HEK293 (cell line): ENCODE measurements around the gene THBD.

Source experiments
- CTCF ChIA-PET: fragments of 350-600 bp; formaldehyde crosslinking; extraction: SDS; loops from one replicate; lab custom pipeline; 2021; ENCODE audit warnings: antibody characterized with exemption; lab: Yijun Ruan, JAX
- POLR2A ChIA-PET: fragments of 300-600 bp; formaldehyde crosslinking; extraction: SDS; loops from one replicate; lab custom pipeline; 2020; ENCODE audit warnings: antibody characterized with exemption, inconsistent platforms; lab: Yijun Ruan, JAX
- H3K27ac ChIP-seq: fragments of 200-500 bp; sonication (Bioruptor generic); 2 replicates; pipeline ENCODE4 v1.5.1; 2014; ENCODE audit warnings: low read depth, low read length, control low read depth, inconsistent platforms; ENCODE audit errors: extremely low read depth
- H3K36me3 ChIP-seq, 2 experiments: fragments of 200-500 bp in 1 of 2; sonication (Bioruptor generic) in 1 of 2; 1 replicate in 1 of 2; 2 replicates in 1 of 2; pipeline ENCODE4 v1.5.1; 2014 to 2017; ENCODE audit warnings: inconsistent platforms in 2 of 2, low read length in 2 of 2; ENCODE audit not compliant: control insufficient read depth in 2 of 2, insufficient read depth in 1 of 2
- H3K4me1 ChIP-seq: fragments of 200-500 bp; sonication (Bioruptor generic); 2 replicates; pipeline ENCODE4 v1.5.1; 2014; ENCODE audit warnings: mild to moderate bottlenecking, low read length, inconsistent platforms; ENCODE audit not compliant: control insufficient read depth, insufficient read depth
- H3K4me3 ChIP-seq: 2 replicates; pipeline ENCODE4 v1.5.1; 2011; ENCODE audit warnings: low read depth, mild to moderate bottlenecking, control low read depth, low read length, moderate library complexity
- H3K9me3 ChIP-seq: fragments of 200-500 bp; sonication (Bioruptor generic); 2 replicates; pipeline ENCODE4 v1.5.1; 2014; ENCODE audit warnings: low read depth, low read length, inconsistent platforms; ENCODE audit not compliant: control insufficient read depth, insufficient read depth
- BCL11A ChIP-seq: fragments of 450-650 bp; formaldehyde crosslinking; IDR thresholded peaks from 2 replicates; pipeline ENCODE4 v1.5.1; 2016; ENCODE audit warnings: low read depth, missing biosample characterization, missing genetic modification characterization
- BCL11B ChIP-seq: fragments of 450-650 bp; formaldehyde crosslinking; IDR thresholded peaks from 2 replicates; pipeline ENCODE4 v1.5.1; 2016; ENCODE audit warnings: low read depth, missing biosample characterization, missing genetic modification characterization
- GLI4 ChIP-seq: fragments of 450-650 bp; formaldehyde crosslinking; IDR thresholded peaks from 2 replicates; pipeline ENCODE4 v1.5.1; 2016; ENCODE audit warnings: missing biosample characterization, missing genetic modification characterization
- HOXD13 ChIP-seq: sonication (generic); formaldehyde crosslinking; IDR thresholded peaks from 2 replicates; pipeline ENCODE4 v1.8.0; 2022; ENCODE audit warnings: missing genetic modification reagents, borderline replicate concordance
- MYNN ChIP-seq: fragments of 450-650 bp; formaldehyde crosslinking; IDR thresholded peaks from 2 replicates; pipeline ENCODE4 v1.5.1; 2016; ENCODE audit warnings: missing biosample characterization, missing genetic modification characterization, borderline replicate concordance
- SCRT2 ChIP-seq: fragments of 450-650 bp; formaldehyde crosslinking; IDR thresholded peaks from 2 replicates; pipeline ENCODE4 v1.5.1; 2016; ENCODE audit warnings: missing biosample characterization, missing genetic modification characterization
- SP3 ChIP-seq: fragments of 450-650 bp; formaldehyde crosslinking; IDR thresholded peaks from 2 replicates; pipeline ENCODE4 v1.5.1; 2016; ENCODE audit warnings: missing biosample characterization, missing genetic modification characterization
- ZBTB7A ChIP-seq: fragments of 450-650 bp; formaldehyde crosslinking; IDR thresholded peaks from 2 replicates; pipeline ENCODE4 v1.5.1; 2016; ENCODE audit warnings: low read depth, missing biosample characterization, missing genetic modification characterization
- ZFP37 ChIP-seq: fragments of 450-650 bp; formaldehyde crosslinking; IDR thresholded peaks from 2 replicates; pipeline ENCODE4 v1.5.1; 2016; ENCODE audit warnings: missing biosample characterization, missing genetic modification characterization
- ZNF133 ChIP-seq: fragments of 450-650 bp; formaldehyde crosslinking; IDR thresholded peaks from 2 replicates; pipeline ENCODE4 v1.5.1; 2016; ENCODE audit warnings: missing biosample characterization, missing genetic modification characterization
- ZNF169 ChIP-seq: fragments of 450-650 bp; formaldehyde crosslinking; IDR thresholded peaks from 2 replicates; pipeline ENCODE4 v1.5.1; 2016; ENCODE audit warnings: missing biosample characterization, missing genetic modification characterization
- ZNF292 ChIP-seq: fragments of 450-650 bp; formaldehyde crosslinking; IDR thresholded peaks from 2 replicates; pipeline ENCODE4 v1.5.1; 2016; ENCODE audit warnings: low read depth, missing biosample characterization, missing genetic modification characterization, borderline replicate concordance
- ZNF324 ChIP-seq: fragments of 450-650 bp; formaldehyde crosslinking; IDR thresholded peaks from 2 replicates; pipeline ENCODE4 v1.5.1; 2016; ENCODE audit warnings: missing biosample characterization, missing genetic modification characterization
- ZNF341 ChIP-seq: fragments of 450-650 bp; formaldehyde crosslinking; IDR thresholded peaks from 2 replicates; pipeline ENCODE4; 2016; ENCODE audit warnings: low read depth, missing biosample characterization, missing genetic modification characterization
- ZNF37A ChIP-seq: fragments of 450-650 bp; IDR thresholded peaks from 2 replicates; pipeline ENCODE4 v1.5.1; 2018; ENCODE audit warnings: missing biosample characterization, missing genetic modification characterization
- ZNF433 ChIP-seq: fragments of 450-650 bp; formaldehyde crosslinking; IDR thresholded peaks from 2 replicates; pipeline ENCODE4 v1.5.1; 2016; ENCODE audit warnings: missing biosample characterization, missing genetic modification characterization, low read depth
- ZNF747 ChIP-seq: fragments of 450-650 bp; formaldehyde crosslinking; IDR thresholded peaks from 2 replicates; pipeline ENCODE4 v1.5.1; 2016; ENCODE audit warnings: missing biosample characterization, missing genetic modification characterization
- ZNF777 ChIP-seq: fragments of 450-650 bp; formaldehyde crosslinking; IDR thresholded peaks from 2 replicates; pipeline ENCODE4 v1.5.1; 2017; ENCODE audit warnings: missing biosample characterization, missing genetic modification characterization, borderline replicate concordance
- ZSCAN30 ChIP-seq: fragments of 450-650 bp; IDR thresholded peaks from 2 replicates; pipeline ENCODE4 v1.5.1; 2018; ENCODE audit warnings: missing biosample characterization, mild to moderate bottlenecking, missing genetic modification characterization, moderate library complexity
- TF ChIP-seq, protein P1 (sequence below): fragments of 450-650 bp; formaldehyde crosslinking; IDR thresholded peaks from 2 replicates; pipeline ENCODE4 v1.5.1; 2016; ENCODE audit warnings: missing biosample characterization, missing genetic modification characterization
- TF ChIP-seq, protein P2 (sequence below): fragments of 450-650 bp; formaldehyde crosslinking; IDR thresholded peaks from 2 replicates; pipeline ENCODE4 v1.5.1; 2016; ENCODE audit warnings: missing biosample characterization, missing genetic modification characterization
- TF ChIP-seq, protein P3 (sequence below): fragments of 450-650 bp; formaldehyde crosslinking; IDR thresholded peaks from 2 replicates; pipeline ENCODE4 v1.5.1; 2016; ENCODE audit warnings: missing biosample characterization, missing genetic modification characterization

The THBD gene

DNA sequence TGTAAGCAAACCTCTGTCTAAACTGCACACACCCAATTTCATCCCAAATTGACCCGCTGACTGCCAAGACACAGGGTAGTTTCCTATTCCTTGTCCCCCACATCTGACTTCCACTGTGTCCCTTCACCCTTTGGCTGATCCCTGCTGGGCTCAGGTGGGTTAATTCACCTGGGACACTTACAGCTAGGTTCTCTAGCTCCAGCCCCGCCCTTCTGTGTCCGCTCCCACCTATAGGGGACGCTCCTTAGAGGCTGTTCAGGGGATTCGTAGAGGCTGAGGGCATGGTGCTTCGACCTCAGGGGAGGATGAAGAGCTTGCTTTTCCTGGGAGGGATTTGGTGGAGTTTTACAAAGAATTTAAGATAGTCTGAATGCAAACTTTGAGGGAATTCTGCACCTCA is 40.7 kb upstream of the THBD start:
- peaks cover 7% of the 10 kb centered on the region; the same call in 1 of the 2 replicates for H3K4me1 ChIP-seq
- no peak overlapping the region for H3K4me3 ChIP-seq
- TF ChIP-seq ZNF341 (tag by site-specific recombination) (no peak), SP3 (no peak), ZSCAN30 (no peak), ZNF37A (tag by site-specific recombination) (no peak), ZNF433 (no peak), ZNF777 (tag by site-specific recombination) (no peak), GLI4 (no peak), ZNF324 (tag by site-specific recombination) (no peak), ZFP37 (tag by site-specific recombination) (no peak), ZNF747 (tag by site-specific recombination) (no peak)
- TF ChIP-seq, protein P1, sequence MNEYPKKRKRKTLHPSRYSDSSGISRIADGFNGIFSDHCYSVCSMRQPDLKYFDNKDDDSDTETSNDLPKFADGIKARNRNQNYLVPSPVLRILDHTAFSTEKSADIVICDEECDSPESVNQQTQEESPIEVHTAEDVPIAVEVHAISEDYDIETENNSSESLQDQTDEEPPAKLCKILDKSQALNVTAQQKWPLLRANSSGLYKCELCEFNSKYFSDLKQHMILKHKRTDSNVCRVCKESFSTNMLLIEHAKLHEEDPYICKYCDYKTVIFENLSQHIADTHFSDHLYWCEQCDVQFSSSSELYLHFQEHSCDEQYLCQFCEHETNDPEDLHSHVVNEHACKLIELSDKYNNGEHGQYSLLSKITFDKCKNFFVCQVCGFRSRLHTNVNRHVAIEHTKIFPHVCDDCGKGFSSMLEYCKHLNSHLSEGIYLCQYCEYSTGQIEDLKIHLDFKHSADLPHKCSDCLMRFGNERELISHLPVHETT (tag by site-specific recombination) = no peak
- TF ChIP-seq, protein P2, sequence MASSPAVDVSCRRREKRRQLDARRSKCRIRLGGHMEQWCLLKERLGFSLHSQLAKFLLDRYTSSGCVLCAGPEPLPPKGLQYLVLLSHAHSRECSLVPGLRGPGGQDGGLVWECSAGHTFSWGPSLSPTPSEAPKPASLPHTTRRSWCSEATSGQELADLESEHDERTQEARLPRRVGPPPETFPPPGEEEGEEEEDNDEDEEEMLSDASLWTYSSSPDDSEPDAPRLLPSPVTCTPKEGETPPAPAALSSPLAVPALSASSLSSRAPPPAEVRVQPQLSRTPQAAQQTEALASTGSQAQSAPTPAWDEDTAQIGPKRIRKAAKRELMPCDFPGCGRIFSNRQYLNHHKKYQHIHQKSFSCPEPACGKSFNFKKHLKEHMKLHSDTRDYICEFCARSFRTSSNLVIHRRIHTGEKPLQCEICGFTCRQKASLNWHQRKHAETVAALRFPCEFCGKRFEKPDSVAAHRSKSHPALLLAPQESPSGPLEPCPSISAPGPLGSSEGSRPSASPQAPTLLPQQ (tag by site-specific recombination) = no peak
- TF ChIP-seq, all 188 proteins: peak for 0
- Histone ChIP-seq H3K36me3 (no peaks in the 10 kb centered on the region), H3K27ac (no peak overlapping the region), H3K9me3 (no peaks in the 10 kb centered on the region)
- CTCF ChIA-PET = interaction anchor here (0.7 kb wide), 1 partner anchor 11 kb away, joined by 6 read pairs; no protein-coding TSS in a partner anchor
- POLR2A ChIA-PET = no interaction called here

DNA sequence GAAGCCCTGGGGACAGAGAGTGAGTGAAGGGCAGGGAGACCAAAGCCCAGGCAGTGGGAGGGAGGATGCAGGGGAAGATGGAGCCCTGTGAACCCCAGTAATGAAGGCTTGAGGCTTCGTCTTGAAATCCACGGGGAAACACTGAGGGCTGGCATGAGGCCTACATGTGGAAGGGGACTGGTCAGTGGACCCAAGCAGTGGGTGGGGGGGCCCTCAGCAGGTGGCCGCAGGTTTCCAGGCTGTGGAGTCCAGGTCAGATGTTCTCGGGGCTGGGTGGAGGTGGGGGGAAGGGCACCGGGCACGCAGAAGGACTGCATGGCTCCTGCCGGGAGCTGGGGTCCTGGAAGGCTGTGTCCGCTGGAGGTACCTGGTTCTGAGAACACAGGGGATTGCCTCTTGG is 39.4 kb upstream of the THBD start:
- Histone ChIP-seq H3K36me3 (no peaks in the 10 kb centered on the region), H3K4me1 (peaks cover 7% of the 10 kb centered on the region; the same call in 1 of the 2 replicates), H3K27ac (no peak overlapping the region), H3K9me3 (no peaks in the 10 kb centered on the region), H3K4me3 (no peak overlapping the region)
- CTCF ChIA-PET = no interaction called here
- TF ChIP-seq BCL11B (tag by site-specific recombination) (no peak), ZNF292 (tag by site-specific recombination) (no peak)
- TF ChIP-seq, protein P3, sequence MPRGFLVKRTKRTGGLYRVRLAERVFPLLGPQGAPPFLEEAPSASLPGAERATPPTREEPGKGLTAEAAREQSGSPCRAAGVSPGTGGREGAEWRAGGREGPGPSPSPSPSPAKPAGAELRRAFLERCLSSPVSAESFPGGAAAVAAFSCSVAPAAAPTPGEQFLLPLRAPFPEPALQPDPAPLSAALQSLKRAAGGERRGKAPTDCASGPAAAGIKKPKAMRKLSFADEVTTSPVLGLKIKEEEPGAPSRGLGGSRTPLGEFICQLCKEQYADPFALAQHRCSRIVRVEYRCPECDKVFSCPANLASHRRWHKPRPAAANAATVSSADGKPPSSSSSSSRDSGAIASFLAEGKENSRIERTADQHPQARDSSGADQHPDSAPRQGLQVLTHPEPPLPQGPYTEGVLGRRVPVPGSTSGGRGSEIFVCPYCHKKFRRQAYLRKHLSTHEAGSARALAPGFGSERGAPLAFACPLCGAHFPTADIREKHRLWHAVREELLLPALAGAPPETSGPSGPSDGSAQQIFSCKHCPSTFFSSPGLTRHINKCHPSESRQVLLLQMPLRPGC = no peak
- POLR2A ChIA-PET = no interaction called here

DNA sequence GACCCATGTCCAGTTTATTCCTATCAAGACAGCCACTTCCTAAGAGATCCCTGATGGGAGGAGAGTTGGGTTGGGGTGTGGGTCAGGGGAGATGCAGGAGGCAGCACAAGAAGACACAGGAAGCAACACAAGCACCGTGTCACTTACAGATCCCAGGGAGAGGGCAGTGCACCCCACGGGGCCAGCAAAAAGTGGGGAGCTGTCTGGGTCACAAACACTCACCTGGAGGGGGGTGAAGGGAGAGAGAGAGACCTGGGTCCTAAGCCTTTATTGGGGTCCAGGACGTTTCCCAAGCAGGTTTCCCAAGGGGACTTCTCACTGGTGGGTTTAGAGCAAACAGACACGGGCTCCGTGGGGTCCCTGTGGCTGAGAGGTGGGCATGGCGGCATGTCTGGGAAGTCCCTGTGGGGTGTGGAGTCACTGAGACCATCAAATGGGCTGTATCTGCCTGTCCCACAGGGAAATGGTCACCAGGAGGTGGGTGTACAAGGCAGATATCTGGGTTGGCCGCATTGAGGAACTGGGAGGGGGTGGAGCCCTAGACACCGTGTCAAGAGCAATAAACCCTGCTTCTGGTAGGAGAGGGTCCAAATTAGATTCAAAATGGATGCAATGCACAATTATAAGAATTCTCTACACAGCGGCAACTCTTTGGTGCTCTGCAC is 38.2 kb upstream of the THBD start:
- H3K9me3 ChIP-seq = no peaks in the 10 kb centered on the region
- no peaks in the 10 kb centered on the region for H3K36me3 ChIP-seq
- H3K4me1 ChIP-seq = peaks cover 7% of the 10 kb centered on the region; the same call in 1 of the 2 replicates
- H3K4me3 ChIP-seq = no peak overlapping the region
- POLR2A ChIA-PET = no interaction called here
- no peak for TF ChIP-seq ZNF169
- no peak for TF ChIP-seq HOXD13 (CRISPR knock-in tag)
- TF ChIP-seq SCRT2 (tag by site-specific recombination) = no peak
- no peak for TF ChIP-seq ZNF133 (tag by site-specific recombination)
- TF ChIP-seq BCL11A = no peak
- no peak for TF ChIP-seq MYNN (tag by site-specific recombination)
- TF ChIP-seq ZBTB7A (tag by site-specific recombination) = no peak
- CTCF ChIA-PET = no interaction called here
- H3K27ac ChIP-seq = no peak overlapping the region
